Adrenal gland (tissue), 12 donors: ENCODE data around the gene MTCL3. TPM values are rescaled to one million over a fixed set of nuclear protein-coding genes. Genes with fewer than 3 reads are reported as not detected.

Experiments
- DNase-seq, 7 donors: peaks; one replicate each; pipeline ENCODE4 v3.0.0-alpha.2; 2019 to 2020
- H3K27ac ChIP-seq, 5 donors: fragments of 200-600 bp; sonication (generic) in 4 of 5; 1 replicate in 3 of 5; 2 replicates in 2 of 5; pipeline versions ENCODE4 v1.5.1 to v1.8.0; 2016 to 2020; ENCODE audit warnings: mild to moderate bottlenecking in 1 of 5
- H3K27me3 ChIP-seq: fragments of 200-600 bp; 2 replicates; pipeline ENCODE4 v1.8.0; 2021
- H3K36me3 ChIP-seq, 2 donors: fragments of 200-600 bp; replicated peaks in 1 of 2; 1 replicate in 1 of 2; 2 replicates in 1 of 2; pipeline versions ENCODE4 v1.5.1 to v1.8.0; 2018 to 2022
- H3K4me1 ChIP-seq, 2 donors: fragments of 200-600 bp; replicated peaks in 1 of 2; 1 replicate in 1 of 2; 2 replicates in 1 of 2; pipeline versions ENCODE4 v1.5.1 to v1.8.0; 2018 to 2021
- H3K4me3 ChIP-seq, 4 donors: fragments of 200-600 bp; sonication (generic) in 3 of 4; one replicate each; pipeline ENCODE4 v1.5.1; 2016 to 2018
- H3K9me3 ChIP-seq, 3 donors: fragments of 200-600 bp; sonication (generic) in 1 of 3; replicated peaks in 1 of 3; 1 replicate in 2 of 3; 2 replicates in 1 of 3; pipeline versions ENCODE4 v1.5.1 to v1.8.0; 2016 to 2021
- POLR2A ChIP-seq, 2 donors: fragments of 450-650 bp; IDR thresholded peaks; one replicate each; pipeline ENCODE4 v1.6.1; 2017; ENCODE audit warnings: antibody characterized with exemption in 2 of 2, mild to moderate bottlenecking in 2 of 2, moderate library complexity in 1 of 2
- WGBS, 4 donors: extraction: QIAGEN DNeasy Blood & Tissue Kit in 2 of 4; methylation state at CpG; one replicate each; pipeline versions ENCODE4 v1.1.5 to v1.1.7; 2013 to 2017; 5-methylcytosine and 5-hydroxymethylcytosine counted together
- intact Hi-C, 2 donors: fragments of 100-400 bp; cut with DNase I; formaldehyde crosslinking; loops; one replicate each; pipeline versions ENCODE4 v1.14.1 to v1.15.0; 2022 to 2023
- polyA plus RNA-seq, 3 donors: library from polyadenylated mRNA; stranded (reverse); fragments of 200-250 nt in 2 of 3; fragments of 350-450 nt in 1 of 3; fragmentation: Illumina TruSeq in 1 of 3; extraction: RNeasy Lipid Tissue Mini Kit (QIAGEN cat#74804) in 1 of 3; gene quantifications; one replicate each; pipeline ENCODE4 v1.2.3, GENCODE V29; 2013 to 2014
- small RNA-seq, 2 donors: library from RNA; depleted of rRNA; stranded (forward); fragments of <200 nt; gene quantifications; one replicate each; pipeline ENCODE3, GENCODE V24; 2016
- total RNA-seq, 9 donors: library from RNA; depleted of rRNA in 4 of 9; stranded (reverse); fragments of >200 nt in 4 of 9; fragments of 120-200 nt in 1 of 9; fragmentation: NEBNext Ultra II Directional in 1 of 9; extraction: Animal tissue kit (Norgen Biotek cat#: 25700) in 1 of 9; gene quantifications; one replicate each; pipeline versions ENCODE4 v1.1.0 to v1.2.4, GENCODE V29; 2013 to 2023
- TF ChIP-seq, protein P1 (sequence below), 6 experiments: fragments of 450-650 bp in 4 of 6; fragments of 200-600 bp in 2 of 6; sonication (generic) in 1 of 6; IDR thresholded peaks; 1 replicate in 5 of 6; 2 replicates in 1 of 6; pipeline versions ENCODE4 v1.5.1 to v1.8.0; 2016 to 2021; ENCODE audit warnings: antibody characterized with exemption in 6 of 6, mild to moderate bottlenecking in 2 of 6, moderate library complexity in 1 of 6
- donor health status: healthy with polysubstance abuse.
- donor health status: Bipolar disorder and iron deficiency.
- donor health status: DM: yes; HTN: yes; CAD: no.
- donor health status: DM: no; HTN: no; CAD: no.
- donor health status: DM: no; HTN: no; CAD: no.
- donor health status: DM: yes; HTN: yes; CAD: no.

The MTCL3 gene

DNA sequence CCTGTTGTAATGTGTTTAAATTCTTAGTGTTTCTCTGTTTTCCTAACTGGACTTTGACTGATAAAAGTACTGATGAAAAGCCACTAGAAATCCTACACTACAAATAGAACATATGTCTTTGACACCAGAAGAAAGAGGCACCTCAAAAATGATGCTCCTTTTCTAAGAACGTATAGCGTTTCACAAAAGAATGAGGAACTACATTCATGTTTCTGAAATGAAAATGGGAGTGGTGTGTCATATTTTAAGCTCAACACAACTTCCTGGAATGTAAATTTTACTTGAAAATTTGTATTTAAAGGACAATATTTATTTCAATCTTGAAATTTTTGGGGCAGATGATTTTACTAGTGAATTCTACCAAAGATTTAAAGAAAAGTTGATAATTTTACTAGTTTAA lies 95.2 kb downstream of the MTCL3 start:
- Histone ChIP-seq H3K36me3 (no peaks in the 10 kb centered on the region), H3K27me3 (no peaks in the 10 kb centered on the region), H3K4me3 (no peak overlapping the region), H3K9me3 (no peaks in the 10 kb centered on the region), H3K4me1 (no peaks in the 10 kb centered on the region), H3K27ac (no peak overlapping the region)
- TF ChIP-seq, protein P1, sequence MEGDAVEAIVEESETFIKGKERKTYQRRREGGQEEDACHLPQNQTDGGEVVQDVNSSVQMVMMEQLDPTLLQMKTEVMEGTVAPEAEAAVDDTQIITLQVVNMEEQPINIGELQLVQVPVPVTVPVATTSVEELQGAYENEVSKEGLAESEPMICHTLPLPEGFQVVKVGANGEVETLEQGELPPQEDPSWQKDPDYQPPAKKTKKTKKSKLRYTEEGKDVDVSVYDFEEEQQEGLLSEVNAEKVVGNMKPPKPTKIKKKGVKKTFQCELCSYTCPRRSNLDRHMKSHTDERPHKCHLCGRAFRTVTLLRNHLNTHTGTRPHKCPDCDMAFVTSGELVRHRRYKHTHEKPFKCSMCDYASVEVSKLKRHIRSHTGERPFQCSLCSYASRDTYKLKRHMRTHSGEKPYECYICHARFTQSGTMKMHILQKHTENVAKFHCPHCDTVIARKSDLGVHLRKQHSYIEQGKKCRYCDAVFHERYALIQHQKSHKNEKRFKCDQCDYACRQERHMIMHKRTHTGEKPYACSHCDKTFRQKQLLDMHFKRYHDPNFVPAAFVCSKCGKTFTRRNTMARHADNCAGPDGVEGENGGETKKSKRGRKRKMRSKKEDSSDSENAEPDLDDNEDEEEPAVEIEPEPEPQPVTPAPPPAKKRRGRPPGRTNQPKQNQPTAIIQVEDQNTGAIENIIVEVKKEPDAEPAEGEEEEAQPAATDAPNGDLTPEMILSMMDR (IDR thresholded peaks at IDR 0.05): no peak
- no peak for TF ChIP-seq POLR2A (IDR thresholded peaks at IDR 0.05)
- no peak for DNase-seq
- 63 to 76% (median 72%) methylated on average over 2 of the region's 2 CpGs for WGBS, 4 donors
- intact Hi-C loops: no loop called here

Small RNA genes within 50 kb of the gene (small RNA-seq; reads per million reads assigned to genes)
- gene KIAA0408: 0 reads per million in 2 donors

Other genes with a start within 250 kb of the MTCL3 start
- 10 to 100 TPM; 29.6 to 98.7 (median 40.5) TPM for gene ECHDC1, start 175.7 kb downstream of the MTCL3 start, total RNA-seq
- gene ECHDC1, start 175.7 kb downstream of the MTCL3 start, polyA plus RNA-seq: 10 to 100 TPM; 25.0 to 77.4 (median 26.4) TPM
- 1 to 10 TPM in 8 of 9 donors, under 1 TPM in 1; 0.18 to 5.4 (median 1.9) TPM for gene KIAA0408, start 59.9 kb downstream of the MTCL3 start, total RNA-seq
- 1 to 10 TPM; 2.9 to 8.6 (median 3.1) TPM for gene KIAA0408, start 59.9 kb downstream of the MTCL3 start, polyA plus RNA-seq
- gene C6orf58, start 57.8 kb upstream of the MTCL3 start, total RNA-seq: under 1 TPM in 1 of 9 donors, not detected in 8; 0.22 TPM
- gene C6orf58, start 57.8 kb upstream of the MTCL3 start, polyA plus RNA-seq: not detected